H1 (cell line): ENCODE data around the gene PDHX. TPM values are rescaled to one million over a fixed set of nuclear protein-coding genes. Genes with fewer than 3 reads are reported as not detected.

Experiments
- JUN ChIP-seq: IDR thresholded peaks from 2 replicates; pipeline ENCODE4 v1.6.1; 2011; ENCODE audit warnings: low read depth, mild to moderate bottlenecking, improper control_type of control experiment, low read length
- polyA plus RNA-seq, 7 experiments: library from polyadenylated mRNA; depleted of rRNA in 3 of 7; stranded (reverse) in 5 of 7; unstranded in 2 of 7; fragments of >200 nt in 5 of 7; fragments of 200-250 nt in 2 of 7; gene quantifications; 1 replicate in 5 of 7; 2 replicates in 1 of 7; 4 replicates in 1 of 7; pipeline versions ENCODE4 v1.2.1 to v1.2.3, GENCODE V29; 2011 to 2013; ENCODE audit warnings: missing spikeins in 2 of 7, mixed read lengths in 2 of 7
- total RNA-seq: library from RNA; stranded (reverse); fragmentation: NEBNext Ultra II Directional; extraction: Animal tissue kit (Norgen Biotek cat#: 25700); gene quantifications from 2 replicates; pipeline ENCODE4 v1.2.1, GENCODE V29; 2021
- TF ChIP-seq, protein P1 (sequence below): fragments of 300-600 bp; sonication (generic); IDR thresholded peaks from 2 replicates; pipeline ENCODE4 v1.7.1; 2012; ENCODE audit warnings: low read length, moderate library complexity, mild to moderate bottlenecking, inconsistent platforms; ENCODE audit not compliant: insufficient replicate concordance

Gene PDHX
- total and polyA plus RNA-seq, 2 of the 8 experiments (the other 6 are each of a cell fraction or from before 2014, with no cell fraction given) = 12.4 to 51.9 TPM

DNA sequence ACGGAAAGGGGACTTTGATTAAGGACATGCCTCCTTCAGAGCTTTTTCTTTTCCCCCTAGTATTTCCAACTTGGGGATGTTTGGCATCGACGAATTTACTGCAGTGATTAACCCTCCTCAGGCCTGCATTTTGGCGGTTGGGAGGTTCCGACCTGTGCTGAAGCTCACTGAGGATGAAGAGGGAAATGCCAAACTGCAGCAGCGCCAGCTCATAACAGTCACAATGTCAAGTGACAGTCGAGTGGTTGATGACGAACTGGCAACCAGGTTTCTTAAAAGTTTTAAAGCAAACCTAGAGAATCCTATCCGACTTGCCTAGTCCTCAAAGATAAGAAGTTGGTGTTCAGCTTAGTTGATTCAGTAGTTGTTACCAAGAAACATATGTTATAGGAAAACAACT, 78.4 kb downstream of the PDHX start (continued):
- TF ChIP-seq, protein P1, sequence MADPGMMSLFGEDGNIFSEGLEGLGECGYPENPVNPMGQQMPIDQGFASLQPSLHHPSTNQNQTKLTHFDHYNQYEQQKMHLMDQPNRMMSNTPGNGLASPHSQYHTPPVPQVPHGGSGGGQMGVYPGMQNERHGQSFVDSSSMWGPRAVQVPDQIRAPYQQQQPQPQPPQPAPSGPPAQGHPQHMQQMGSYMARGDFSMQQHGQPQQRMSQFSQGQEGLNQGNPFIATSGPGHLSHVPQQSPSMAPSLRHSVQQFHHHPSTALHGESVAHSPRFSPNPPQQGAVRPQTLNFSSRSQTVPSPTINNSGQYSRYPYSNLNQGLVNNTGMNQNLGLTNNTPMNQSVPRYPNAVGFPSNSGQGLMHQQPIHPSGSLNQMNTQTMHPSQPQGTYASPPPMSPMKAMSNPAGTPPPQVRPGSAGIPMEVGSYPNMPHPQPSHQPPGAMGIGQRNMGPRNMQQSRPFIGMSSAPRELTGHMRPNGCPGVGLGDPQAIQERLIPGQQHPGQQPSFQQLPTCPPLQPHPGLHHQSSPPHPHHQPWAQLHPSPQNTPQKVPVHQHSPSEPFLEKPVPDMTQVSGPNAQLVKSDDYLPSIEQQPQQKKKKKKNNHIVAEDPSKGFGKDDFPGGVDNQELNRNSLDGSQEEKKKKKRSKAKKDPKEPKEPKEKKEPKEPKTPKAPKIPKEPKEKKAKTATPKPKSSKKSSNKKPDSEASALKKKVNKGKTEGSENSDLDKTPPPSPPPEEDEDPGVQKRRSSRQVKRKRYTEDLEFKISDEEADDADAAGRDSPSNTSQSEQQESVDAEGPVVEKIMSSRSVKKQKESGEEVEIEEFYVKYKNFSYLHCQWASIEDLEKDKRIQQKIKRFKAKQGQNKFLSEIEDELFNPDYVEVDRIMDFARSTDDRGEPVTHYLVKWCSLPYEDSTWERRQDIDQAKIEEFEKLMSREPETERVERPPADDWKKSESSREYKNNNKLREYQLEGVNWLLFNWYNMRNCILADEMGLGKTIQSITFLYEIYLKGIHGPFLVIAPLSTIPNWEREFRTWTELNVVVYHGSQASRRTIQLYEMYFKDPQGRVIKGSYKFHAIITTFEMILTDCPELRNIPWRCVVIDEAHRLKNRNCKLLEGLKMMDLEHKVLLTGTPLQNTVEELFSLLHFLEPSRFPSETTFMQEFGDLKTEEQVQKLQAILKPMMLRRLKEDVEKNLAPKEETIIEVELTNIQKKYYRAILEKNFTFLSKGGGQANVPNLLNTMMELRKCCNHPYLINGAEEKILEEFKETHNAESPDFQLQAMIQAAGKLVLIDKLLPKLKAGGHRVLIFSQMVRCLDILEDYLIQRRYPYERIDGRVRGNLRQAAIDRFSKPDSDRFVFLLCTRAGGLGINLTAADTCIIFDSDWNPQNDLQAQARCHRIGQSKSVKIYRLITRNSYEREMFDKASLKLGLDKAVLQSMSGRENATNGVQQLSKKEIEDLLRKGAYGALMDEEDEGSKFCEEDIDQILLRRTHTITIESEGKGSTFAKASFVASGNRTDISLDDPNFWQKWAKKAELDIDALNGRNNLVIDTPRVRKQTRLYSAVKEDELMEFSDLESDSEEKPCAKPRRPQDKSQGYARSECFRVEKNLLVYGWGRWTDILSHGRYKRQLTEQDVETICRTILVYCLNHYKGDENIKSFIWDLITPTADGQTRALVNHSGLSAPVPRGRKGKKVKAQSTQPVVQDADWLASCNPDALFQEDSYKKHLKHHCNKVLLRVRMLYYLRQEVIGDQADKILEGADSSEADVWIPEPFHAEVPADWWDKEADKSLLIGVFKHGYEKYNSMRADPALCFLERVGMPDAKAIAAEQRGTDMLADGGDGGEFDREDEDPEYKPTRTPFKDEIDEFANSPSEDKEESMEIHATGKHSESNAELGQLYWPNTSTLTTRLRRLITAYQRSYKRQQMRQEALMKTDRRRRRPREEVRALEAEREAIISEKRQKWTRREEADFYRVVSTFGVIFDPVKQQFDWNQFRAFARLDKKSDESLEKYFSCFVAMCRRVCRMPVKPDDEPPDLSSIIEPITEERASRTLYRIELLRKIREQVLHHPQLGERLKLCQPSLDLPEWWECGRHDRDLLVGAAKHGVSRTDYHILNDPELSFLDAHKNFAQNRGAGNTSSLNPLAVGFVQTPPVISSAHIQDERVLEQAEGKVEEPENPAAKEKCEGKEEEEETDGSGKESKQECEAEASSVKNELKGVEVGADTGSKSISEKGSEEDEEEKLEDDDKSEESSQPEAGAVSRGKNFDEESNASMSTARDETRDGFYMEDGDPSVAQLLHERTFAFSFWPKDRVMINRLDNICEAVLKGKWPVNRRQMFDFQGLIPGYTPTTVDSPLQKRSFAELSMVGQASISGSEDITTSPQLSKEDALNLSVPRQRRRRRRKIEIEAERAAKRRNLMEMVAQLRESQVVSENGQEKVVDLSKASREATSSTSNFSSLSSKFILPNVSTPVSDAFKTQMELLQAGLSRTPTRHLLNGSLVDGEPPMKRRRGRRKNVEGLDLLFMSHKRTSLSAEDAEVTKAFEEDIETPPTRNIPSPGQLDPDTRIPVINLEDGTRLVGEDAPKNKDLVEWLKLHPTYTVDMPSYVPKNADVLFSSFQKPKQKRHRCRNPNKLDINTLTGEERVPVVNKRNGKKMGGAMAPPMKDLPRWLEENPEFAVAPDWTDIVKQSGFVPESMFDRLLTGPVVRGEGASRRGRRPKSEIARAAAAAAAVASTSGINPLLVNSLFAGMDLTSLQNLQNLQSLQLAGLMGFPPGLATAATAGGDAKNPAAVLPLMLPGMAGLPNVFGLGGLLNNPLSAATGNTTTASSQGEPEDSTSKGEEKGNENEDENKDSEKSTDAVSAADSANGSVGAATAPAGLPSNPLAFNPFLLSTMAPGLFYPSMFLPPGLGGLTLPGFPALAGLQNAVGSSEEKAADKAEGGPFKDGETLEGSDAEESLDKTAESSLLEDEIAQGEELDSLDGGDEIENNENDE = no peak
- TF ChIP-seq JUN = no peak
